Ishikawa (cell line): ENCODE data around the gene MAPK7.

Experiments
- CEBPB ChIP-seq: IDR thresholded peaks from 2 replicates; pipeline ENCODE4 v1.6.1; 2012
- CREB1 ChIP-seq: IDR thresholded peaks from 2 replicates; pipeline ENCODE4 v1.6.1; 2012; ENCODE audit warnings: low read depth
- EGR1 ChIP-seq: IDR thresholded peaks from 2 replicates; pipeline ENCODE4 v1.6.1; 2012
- EP300 ChIP-seq: IDR thresholded peaks from 2 replicates; pipeline ENCODE4 v1.6.1; 2012; ENCODE audit warnings: borderline replicate concordance
- FOXM1 ChIP-seq: IDR thresholded peaks from 2 replicates; pipeline ENCODE4 v1.6.1; 2012; ENCODE audit warnings: low read depth, borderline replicate concordance
- MAX ChIP-seq: IDR thresholded peaks from 2 replicates; pipeline ENCODE4 v1.6.1; 2012
- NFIC ChIP-seq: IDR thresholded peaks from 2 replicates; pipeline ENCODE4 v1.6.1; 2012
- RAD21 ChIP-seq: IDR thresholded peaks from 2 replicates; pipeline ENCODE4 v1.6.1; 2012; ENCODE audit warnings: low read depth
- REST ChIP-seq: IDR thresholded peaks from 2 replicates; pipeline ENCODE4 v1.6.1; 2012; ENCODE audit warnings: low read depth, mild to moderate bottlenecking
- TAF1 ChIP-seq: IDR thresholded peaks from 2 replicates; pipeline ENCODE4 v1.6.1; 2012; ENCODE audit warnings: low read depth, mild to moderate bottlenecking
- TCF12 ChIP-seq: IDR thresholded peaks from 2 replicates; pipeline ENCODE4 v1.6.1; 2012; ENCODE audit warnings: low read depth
- TEAD4 ChIP-seq: IDR thresholded peaks from 2 replicates; pipeline ENCODE4 v1.6.1; 2012
- USF1 ChIP-seq: IDR thresholded peaks from 2 replicates; pipeline ENCODE4 v1.6.1; 2012
- YY1 ChIP-seq: IDR thresholded peaks from 2 replicates; pipeline ENCODE4 v1.6.1; 2012; ENCODE audit warnings: low read depth
- ZBTB7A ChIP-seq: IDR thresholded peaks from 2 replicates; pipeline ENCODE4 v1.6.1; 2012; ENCODE audit warnings: low read depth

The MAPK7 gene

GRCh38 chr17:19424934-19425868 is 46.9 kb downstream of the MAPK7 start:
- TF ChIP-seq CEBPB (no peak), TEAD4 (no peak), TAF1 (no peak), ZBTB7A (no peak), NFIC (no peak), CREB1 (no peak), USF1 (no peak), FOXM1 (no peak)

GRCh38 chr17:19426631-19427030 is 48.3 kb downstream of the MAPK7 start:
- TF ChIP-seq ZBTB7A (no peak), USF1 (no peak), YY1 (no peak), MAX (no peak), CREB1 (no peak), NFIC (no peak), CEBPB (no peak), REST (no peak), FOXM1 (no peak), TCF12 (no peak), EGR1 (no peak), EP300 (no peak), RAD21 (no peak), TAF1 (no peak), TEAD4 (no peak)

- TF ChIP-seq REST: no peak
- TF ChIP-seq USF1: no peak
- TF ChIP-seq CREB1: no peak
- TF ChIP-seq YY1: no peak
- TF ChIP-seq ZBTB7A: no peak
- no peak for TF ChIP-seq EP300
- TF ChIP-seq TCF12: no peak
- no peak for TF ChIP-seq RAD21
- TF ChIP-seq MAX: no peak
- TF ChIP-seq NFIC: no peak
- TF ChIP-seq CEBPB: no peak
Observed at GRCh38 chr17:19431691-19432090, 53.4 kb downstream of the MAPK7 start.
